ENCODE data around the gene WASF2.

DNA sequence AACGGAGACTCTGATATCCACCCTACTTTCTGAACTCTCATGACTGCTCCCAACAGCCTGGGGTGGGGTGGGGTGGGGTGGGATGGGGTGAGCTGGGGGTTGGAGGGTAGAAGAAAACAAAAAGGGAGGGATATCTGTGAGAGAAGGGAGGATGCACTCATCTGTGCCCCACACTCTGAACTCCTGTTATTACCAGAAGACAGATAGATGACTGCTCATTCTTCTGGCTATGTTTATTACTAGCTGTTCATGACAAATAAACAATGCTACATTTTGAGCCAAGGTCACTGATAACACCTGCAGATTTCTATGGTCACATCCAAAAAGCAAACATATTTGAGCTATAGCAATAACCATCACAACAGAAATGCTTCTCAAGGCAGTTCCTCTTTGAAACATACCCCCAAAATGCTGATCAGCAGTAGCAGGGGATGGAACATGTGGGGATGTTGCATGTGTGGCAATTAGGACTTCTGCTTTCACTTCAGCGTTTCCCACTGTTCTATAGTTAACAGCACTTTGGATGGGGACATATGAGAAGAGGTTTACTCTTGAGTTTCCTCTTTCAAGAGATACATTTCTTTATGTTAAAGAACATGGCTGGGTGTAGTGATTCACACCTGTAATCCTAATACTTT is 54.3 kb downstream of the WASF2 start:
- TF ChIP-seq, protein P1, sequence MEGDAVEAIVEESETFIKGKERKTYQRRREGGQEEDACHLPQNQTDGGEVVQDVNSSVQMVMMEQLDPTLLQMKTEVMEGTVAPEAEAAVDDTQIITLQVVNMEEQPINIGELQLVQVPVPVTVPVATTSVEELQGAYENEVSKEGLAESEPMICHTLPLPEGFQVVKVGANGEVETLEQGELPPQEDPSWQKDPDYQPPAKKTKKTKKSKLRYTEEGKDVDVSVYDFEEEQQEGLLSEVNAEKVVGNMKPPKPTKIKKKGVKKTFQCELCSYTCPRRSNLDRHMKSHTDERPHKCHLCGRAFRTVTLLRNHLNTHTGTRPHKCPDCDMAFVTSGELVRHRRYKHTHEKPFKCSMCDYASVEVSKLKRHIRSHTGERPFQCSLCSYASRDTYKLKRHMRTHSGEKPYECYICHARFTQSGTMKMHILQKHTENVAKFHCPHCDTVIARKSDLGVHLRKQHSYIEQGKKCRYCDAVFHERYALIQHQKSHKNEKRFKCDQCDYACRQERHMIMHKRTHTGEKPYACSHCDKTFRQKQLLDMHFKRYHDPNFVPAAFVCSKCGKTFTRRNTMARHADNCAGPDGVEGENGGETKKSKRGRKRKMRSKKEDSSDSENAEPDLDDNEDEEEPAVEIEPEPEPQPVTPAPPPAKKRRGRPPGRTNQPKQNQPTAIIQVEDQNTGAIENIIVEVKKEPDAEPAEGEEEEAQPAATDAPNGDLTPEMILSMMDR (conservative IDR thresholded peaks at IDR 0.05; ENCODE audit: low read depth, low read length) = no peak
- TF ChIP-seq RCOR1 (IDR thresholded peaks at IDR 0.05; ENCODE audit: insufficient replicate concordance, low read length) (no peak), POLR2A (IDR thresholded peaks at IDR 0.05; ENCODE audit: low read depth, low read length) (no peak)
